IMR-90 (cell line): ENCODE results near the gene FAM8A1. TPM values are rescaled to one million over a fixed set of nuclear protein-coding genes. Genes with fewer than 3 reads are reported as not detected.

ENCODE experiments used
- ATAC-seq: fragments of 200-7000 bp; cut with Tn5 transposase; 2 replicates; pipeline ENCODE4 v1.9.1; 2020; ENCODE audit warnings: low read depth, mild to moderate bottlenecking, moderate library complexity
- BruUV-seq: library from RNA; stranded (reverse); fragments of 400-500 nt; replicated peaks from 2 replicates; lab custom pipeline; 2021; lab: Mats Ljungman, UMichigan
- CTCF ChIA-PET: fragments of 300-600 bp; formaldehyde crosslinking; extraction: SDS; loops from one replicate; lab custom pipeline; 2021; ENCODE audit warnings: antibody characterized with exemption; lab: Yijun Ruan, JAX
- POLR2A ChIA-PET: fragments of 300-600 bp; sonication (Branson Sonifier 250); formaldehyde crosslinking; loops from one replicate; lab custom pipeline; 2022; ENCODE audit warnings: antibody characterized with exemption; ENCODE audit not compliant: unreplicated experiment; lab: Charles Lee
- DNase-seq: peaks from one replicate; pipeline ENCODE4 v3.0.0; 2013
- H2AFZ ChIP-seq: replicated peaks from 2 replicates; pipeline ENCODE3; 2013; ENCODE audit warnings: low read length, mild to moderate bottlenecking; ENCODE audit not compliant: poor library complexity
- H2AK5ac ChIP-seq: 2 replicates; pipeline ENCODE4 v1.6.1; 2013; ENCODE audit warnings: low read depth, low read length, inconsistent platforms
- H2AK9ac ChIP-seq: replicated peaks from 2 replicates; pipeline ENCODE3; 2013; ENCODE audit warnings: mild to moderate bottlenecking, low read depth, low read length, moderate library complexity; ENCODE audit not compliant: poor library complexity
- H2BK120ac ChIP-seq: 2 replicates; pipeline ENCODE4 v1.6.1; 2013; ENCODE audit warnings: low read depth, low read length, inconsistent platforms
- H2BK15ac ChIP-seq: 3 replicates; pipeline ENCODE4 v1.6.1; 2013; ENCODE audit warnings: low read depth, low read length, inconsistent platforms
- H2BK20ac ChIP-seq: 2 replicates; pipeline ENCODE4 v1.6.1; 2013; ENCODE audit warnings: low read depth, mild to moderate bottlenecking, inconsistent platforms, low read length, moderate library complexity
- H2BK5ac ChIP-seq: 2 replicates; pipeline ENCODE4 v1.6.1; 2013; ENCODE audit warnings: mild to moderate bottlenecking, low read depth, low read length, inconsistent platforms; ENCODE audit not compliant: poor library complexity, severe bottlenecking
- H3K14ac ChIP-seq: replicated peaks from 2 replicates; pipeline ENCODE4 v1.6.1; 2013; ENCODE audit warnings: low read depth, low read length, inconsistent platforms
- H3K18ac ChIP-seq: 2 replicates; pipeline ENCODE4 v1.6.1; 2013; ENCODE audit warnings: low read depth, low read length, control low read depth
- H3K23ac ChIP-seq: 2 replicates; pipeline ENCODE4 v1.6.1; 2013; ENCODE audit warnings: low read depth, low read length, inconsistent platforms
- H3K27ac ChIP-seq: 2 replicates; pipeline ENCODE4 v1.5.1; 2013; ENCODE audit warnings: mild to moderate bottlenecking, control low read depth, low read length; ENCODE audit not compliant: insufficient read depth
- H3K27me3 ChIP-seq: 2 replicates; pipeline ENCODE4 v1.6.1; 2013; ENCODE audit warnings: low read length; ENCODE audit not compliant: control insufficient read depth, insufficient read depth
- H3K36me3 ChIP-seq: 2 replicates; pipeline ENCODE4 v1.6.1; 2013; ENCODE audit warnings: low read length, mixed read lengths; ENCODE audit not compliant: control insufficient read depth, insufficient read depth
- H3K4ac ChIP-seq: 2 replicates; pipeline ENCODE4 v1.6.1; 2013; ENCODE audit warnings: low read depth, low read length, inconsistent platforms
- H3K4me1 ChIP-seq: 2 replicates; pipeline ENCODE4 v1.6.1; 2013; ENCODE audit warnings: low read length, mixed read lengths; ENCODE audit not compliant: control insufficient read depth, insufficient read depth
- H3K4me2 ChIP-seq: 2 replicates; pipeline ENCODE4 v1.6.1; 2013; ENCODE audit warnings: low read depth, mild to moderate bottlenecking, control low read depth, low read length, moderate library complexity
- H3K4me3 ChIP-seq: 2 replicates; pipeline ENCODE4 v1.5.1; 2013; ENCODE audit warnings: low read depth, mild to moderate bottlenecking, control low read depth, low read length, moderate library complexity; ENCODE audit not compliant: insufficient read depth
- H3K56ac ChIP-seq: 2 replicates; pipeline ENCODE4 v1.6.1; 2013; ENCODE audit warnings: low read length, inconsistent platforms; ENCODE audit not compliant: insufficient read depth; ENCODE audit errors: extremely low read depth
- H3K79me1 ChIP-seq, 2 experiments: 2 replicates each; pipeline ENCODE4 v1.6.1; 2013; ENCODE audit warnings: low read length in 2 of 2, inconsistent platforms in 1 of 2, low read depth in 1 of 2
- H3K9ac ChIP-seq: 2 replicates; pipeline ENCODE4 v1.6.1; 2013; ENCODE audit warnings: low read depth, low read length, control low read depth
- H3K9me1 ChIP-seq: 2 replicates; pipeline ENCODE4 v1.6.1; 2013; ENCODE audit warnings: low read length, inconsistent platforms; ENCODE audit not compliant: insufficient read depth
- H3K9me3 ChIP-seq: 2 replicates; pipeline ENCODE4 v1.6.1; 2013; ENCODE audit warnings: low read length; ENCODE audit not compliant: control insufficient read depth, insufficient read depth
- H4K20me1 ChIP-seq: 2 replicates; pipeline ENCODE4 v1.6.1; 2013; ENCODE audit warnings: low read length, inconsistent platforms; ENCODE audit not compliant: insufficient read depth
- H4K5ac ChIP-seq: 2 replicates; pipeline ENCODE4 v1.6.1; 2013; ENCODE audit warnings: mild to moderate bottlenecking, low read depth, low read length, control low read depth
- H4K8ac ChIP-seq, 2 experiments: 2 replicates each; pipeline ENCODE4 v1.6.1; 2013; ENCODE audit warnings: low read depth in 2 of 2, low read length in 2 of 2, control low read depth in 1 of 2, inconsistent platforms in 1 of 2
- H4K91ac ChIP-seq: 2 replicates; pipeline ENCODE4 v1.6.1; 2013; ENCODE audit warnings: low read depth, low read length, inconsistent platforms; ENCODE audit not compliant: insufficient read depth
- CHD1 ChIP-seq: IDR thresholded peaks from 2 replicates; pipeline ENCODE4 v1.6.1; 2012; ENCODE audit warnings: low read depth, low read length, improper control_type of control experiment
- MAFK ChIP-seq: IDR thresholded peaks from 2 replicates; pipeline ENCODE4 v1.6.1; 2012; ENCODE audit warnings: low read depth, low read length, improper control_type of control experiment
- NFE2L2 ChIP-seq: fragments of 150-350 bp; IDR thresholded peaks from 2 replicates; pipeline ENCODE4 v1.6.1; 2016; ENCODE audit warnings: low read depth, mild to moderate bottlenecking, low read length
- RAD21 ChIP-seq: IDR thresholded peaks from 2 replicates; pipeline ENCODE4 v1.6.1; 2012; ENCODE audit warnings: low read length, improper control_type of control experiment
- USF2 ChIP-seq: fragments of 150-350 bp; IDR thresholded peaks from 2 replicates; pipeline ENCODE4 v1.6.1; 2017; ENCODE audit warnings: mild to moderate bottlenecking, antibody characterized with exemption, low read length, low read depth
- WGBS, 2 experiments: methylation state at CpG; one replicate each; pipeline versions ENCODE4 v1.1.5 to v1.1.7; 2013; ENCODE audit warnings: missing lambda C conversion rate in 2 of 2; ENCODE audit not compliant: insufficient read length in 1 of 2; ENCODE audit errors: extremely low coverage in 2 of 2; 5-methylcytosine and 5-hydroxymethylcytosine counted together
- dilution Hi-C: fragments of 300-500 bp; cut with HindIII; formaldehyde crosslinking; loops from one replicate; pipeline ENCODE4 v1.14.3; 2018; ENCODE audit warnings: low sequenced_read_pairs; ENCODE audit not compliant: unreplicated experiment
- in situ Hi-C: fragments of 300-500 bp; cut with MboI; formaldehyde crosslinking; loops from 3 replicates; pipeline ENCODE4 v1.14.3; 2019; ENCODE audit warnings: low sequenced_read_pairs, inconsistent platforms, mixed read lengths
- intact Hi-C: fragments of 100-400 bp; cut with micrococcal nuclease; formaldehyde crosslinking; loops from 2 replicates; pipeline ENCODE4 v1.10.0; 2022
- polyA plus RNA-seq, 3 experiments: library from polyadenylated mRNA; depleted of rRNA; stranded (reverse); fragments of >200 nt; gene quantifications; 2 replicates each; pipeline ENCODE4 v1.2.3, GENCODE V29; 2012; ENCODE audit warnings: low replicate concordance in 1 of 3
- total RNA-seq: library from RNA; depleted of rRNA; stranded (reverse); fragments of >200 nt; gene quantifications from 2 replicates; pipeline ENCODE4 v1.2.3, GENCODE V29; 2012

Gene FAM8A1
- total and polyA plus RNA-seq, 2 of the 4 experiments (the other 2 are of a cell fraction), result 8.1 to 8.2 TPM

GRCh38 chr6:17551383-17551958 is 48.6 kb upstream of the FAM8A1 start:
- DNase-seq, result no peak
- no peak overlapping the region for H3K9ac ChIP-seq
- H3K56ac ChIP-seq, result no peak overlapping the region
- H3K4me1 ChIP-seq, result no peaks in the 10 kb centered on the region
- no peaks in the 10 kb centered on the region for H3K9me1 ChIP-seq
- no peak overlapping the region for H4K5ac ChIP-seq
- H3K27me3 ChIP-seq, result no peaks in the 10 kb centered on the region
- H3K36me3 ChIP-seq, result peaks cover 17% of the 10 kb centered on the region
- no peak for TF ChIP-seq MAFK
- TF ChIP-seq RAD21, result no peak
- no peak for TF ChIP-seq NFE2L2
- TF ChIP-seq CHD1, result no peak
- no peak for TF ChIP-seq USF2
- no peak overlapping the region for H3K4me3 ChIP-seq
- CTCF ChIA-PET, result interaction anchor here (0.5 to 0.6 kb wide), 2 partner anchors 281 to 586 kb away, joined by 3 read pairs; no protein-coding TSS in a partner anchor
- H3K79me1 ChIP-seq, result no peaks in the 10 kb centered on the region
- H2BK20ac ChIP-seq, result no peak overlapping the region
- no peak overlapping the region for H3K14ac ChIP-seq
- no peak overlapping the region for H3K27ac ChIP-seq
- H4K8ac ChIP-seq, result no peak overlapping the region
- no peak overlapping the region for H3K23ac ChIP-seq
- no peak overlapping the region for H2BK5ac ChIP-seq
- POLR2A ChIA-PET, result no interaction called here
- H2AFZ ChIP-seq, result no peak overlapping the region
- intact Hi-C loops, result no loop called here
- no TSS peak for BruUV-seq
- H2BK15ac ChIP-seq, result no peak overlapping the region
- H4K91ac ChIP-seq, result no peak overlapping the region
- in situ Hi-C loops, result no loop called here
- no peak overlapping the region for H2AK9ac ChIP-seq
- no CpG with 5 or more reads among the region's 9 CpGs for WGBS, 2 experiments
- H3K9me3 ChIP-seq, result no peaks in the 10 kb centered on the region
- H3K4me2 ChIP-seq, result no peak overlapping the region
- dilution Hi-C loops, result no loop called here
- no peak for ATAC-seq
- H4K20me1 ChIP-seq, result no peaks in the 10 kb centered on the region
- no peak overlapping the region for H2AK5ac ChIP-seq
- H2BK120ac ChIP-seq, result no peak overlapping the region
- H3K4ac ChIP-seq, result no peak overlapping the region
- no peak overlapping the region for H3K18ac ChIP-seq
